ENCODE results near the gene CAMLG. TPM values are rescaled to one million over a fixed set of nuclear protein-coding genes. Genes with fewer than 3 reads are reported as not detected.

CAMLG gene
- total RNA-seq, 1 experiment from 2014 or later = 30.9 TPM

DNA sequence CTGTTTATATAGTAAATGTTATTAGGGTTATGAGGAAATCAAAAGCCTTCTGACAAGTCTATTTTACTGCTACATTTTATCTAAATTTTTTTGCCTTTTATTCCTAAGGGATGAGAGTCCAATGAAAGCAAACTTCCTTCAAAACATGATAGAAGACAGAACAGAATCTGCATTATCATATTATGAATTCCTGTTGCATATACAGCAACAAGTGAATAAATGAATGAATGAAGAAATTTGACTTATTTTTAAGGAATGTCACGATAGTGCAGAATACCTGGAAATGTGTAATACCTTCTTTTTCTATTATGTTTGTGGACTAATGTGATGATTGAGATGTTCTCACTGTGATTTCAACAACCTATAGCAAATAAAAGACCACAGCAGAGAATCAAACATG lies 13.5 kb upstream of the CAMLG start:
- H3K9me3 ChIP-seq = no peaks in the 10 kb centered on the region
- Mint-ChIP-seq H3K9me3 (ENCODE audit: unreplicated experiment) (no peaks in the 10 kb centered on the region), H3K36me3 (ENCODE audit: insufficient read depth, unreplicated experiment) (peaks cover 47% of the 10 kb centered on the region), H3K27ac (ENCODE audit: unreplicated experiment) (no peak overlapping the region), H3K4me3 (ENCODE audit: unreplicated experiment) (no peak overlapping the region), H3K27me3 (ENCODE audit: insufficient read depth, unreplicated experiment) (no peaks in the 10 kb centered on the region), H3K4me1 (ENCODE audit: low read depth, unreplicated experiment) (no peaks in the 10 kb centered on the region)
- no peak for TF ChIP-seq CTCF (IDR thresholded peaks at IDR 0.05; ENCODE audit: insufficient read depth in 1 of 2, low read depth in 1 of 2, low read length in 1 of 2, severe bottlenecking in 1 of 2, unreplicated experiment in 1 of 2)
- CTCF ChIA-PET = interaction anchor here (0.5 kb wide), 1 partner anchor 48 kb away, joined by 3 read pairs; no protein-coding TSS in a partner anchor
- no TSS peak for BruUV-seq (replicated peaks)
- H3K4me1 ChIP-seq = no peaks in the 10 kb centered on the region
- no peaks in the 10 kb centered on the region; the same call in 1 of the 2 replicates for H3K36me3 ChIP-seq (ENCODE audit: control insufficient read depth, insufficient read depth, low read length)
- POLR2A ChIA-PET = no interaction called here
- no peak for DNase-seq
- intact Hi-C loops (cut with micrococcal nuclease; ENCODE audit: unreplicated experiment) = no loop called here
- H3K4me3 ChIP-seq (ENCODE audit: low read depth, low read length) = no peak overlapping the region
- H3K27me3 ChIP-seq (replicated peaks; ENCODE audit: control insufficient read depth, insufficient read depth, low read length) = no peaks in the 10 kb centered on the region

- Mint-ChIP-seq H3K4me3 (ENCODE audit: unreplicated experiment) (no peak overlapping the region), H3K9me3 (ENCODE audit: unreplicated experiment) (no peaks in the 10 kb centered on the region), H3K36me3 (ENCODE audit: insufficient read depth, unreplicated experiment) (peaks cover under 1% of the 10 kb centered on the region), H3K27me3 (ENCODE audit: insufficient read depth, unreplicated experiment) (no peaks in the 10 kb centered on the region), H3K4me1 (ENCODE audit: low read depth, unreplicated experiment) (no peaks in the 10 kb centered on the region), H3K27ac (ENCODE audit: unreplicated experiment) (no peak overlapping the region)
- Histone ChIP-seq H3K9me3 (no peaks in the 10 kb centered on the region), H3K4me3 (ENCODE audit: low read depth, low read length) (no peak overlapping the region), H3K36me3 (ENCODE audit: control insufficient read depth, insufficient read depth, low read length) (no peaks in the 10 kb centered on the region), H3K4me1 (no peaks in the 10 kb centered on the region), H3K27me3 (replicated peaks; ENCODE audit: control insufficient read depth, insufficient read depth, low read length) (no peaks in the 10 kb centered on the region)
- intact Hi-C loops (cut with micrococcal nuclease; ENCODE audit: unreplicated experiment) = loop anchor here (10.0 kb wide), 1 partner anchor 558 kb away; the partner anchor contains the start of gene SKP1
- BruUV-seq (replicated peaks) = no TSS peak
- no peak for DNase-seq
- ChIA-PET POLR2A (no interaction called here), CTCF (no interaction called here)
- no peak for TF ChIP-seq CTCF (IDR thresholded peaks at IDR 0.05; ENCODE audit: insufficient read depth in 1 of 2, low read depth in 1 of 2, low read length in 1 of 2, severe bottlenecking in 1 of 2, unreplicated experiment in 1 of 2)
Observed at GRCh38 chr5:134732819-134733218, 5.5 kb upstream of the CAMLG start.

GRCh38 chr5:134735243-134735642 lies 3.1 kb upstream of the CAMLG start:
- H3K27me3 ChIP-seq (replicated peaks; ENCODE audit: control insufficient read depth, insufficient read depth, low read length) = no peaks in the 10 kb centered on the region
- no peaks in the 10 kb centered on the region for H3K4me1 ChIP-seq
- H3K36me3 ChIP-seq (ENCODE audit: control insufficient read depth, insufficient read depth, low read length) = no peaks in the 10 kb centered on the region
- TF ChIP-seq CTCF (IDR thresholded peaks at IDR 0.05; ENCODE audit: insufficient read depth in 1 of 2, low read depth in 1 of 2, low read length in 1 of 2, severe bottlenecking in 1 of 2, unreplicated experiment in 1 of 2) = no peak
- no peak overlapping the region for H3K4me3 ChIP-seq (ENCODE audit: low read depth, low read length)
- H3K9me3 Mint-ChIP-seq (ENCODE audit: unreplicated experiment) = no peaks in the 10 kb centered on the region
- H3K27ac Mint-ChIP-seq (ENCODE audit: unreplicated experiment) = no peak overlapping the region
- intact Hi-C loops (cut with micrococcal nuclease; ENCODE audit: unreplicated experiment) = loop anchor here (10.0 kb wide), 1 partner anchor 560 kb away; the partner anchor contains the start of gene SKP1
- CTCF ChIA-PET = no interaction called here
- no peaks in the 10 kb centered on the region for H3K27me3 Mint-ChIP-seq (ENCODE audit: insufficient read depth, unreplicated experiment)
- POLR2A ChIA-PET = no interaction called here
- no peak overlapping the region for H3K4me3 Mint-ChIP-seq (ENCODE audit: unreplicated experiment)
- BruUV-seq (replicated peaks) = no TSS peak
- no peaks in the 10 kb centered on the region for H3K4me1 Mint-ChIP-seq (ENCODE audit: low read depth, unreplicated experiment)
- peaks cover 17% of the 10 kb centered on the region for H3K36me3 Mint-ChIP-seq (ENCODE audit: insufficient read depth, unreplicated experiment)
- DNase-seq = no peak
- H3K9me3 ChIP-seq = no peaks in the 10 kb centered on the region
